GM19239 (cell line): ENCODE measurements around the gene CES4A.
A peak's percentile ranks its signal among the peaks of the same experiment; 100 is the strongest.

ENCODE experiments used
- DNase-seq: peaks from one replicate; pipeline ENCODE4 v3.0.0; 2011; ENCODE audit warnings: low spot score; ENCODE audit not compliant: insufficient read length
- FAIRE-seq: peaks from 2 replicates; lab custom pipeline; 2011; peaks lifted over from hg19 to GRCh38; lab: Jason Lieb, UNC

The CES4A gene

GRCh38 chr16:67016681-67017420 lies 28.5 kb downstream of the CES4A start:
- DNase-seq, result no peak
- no peak for FAIRE-seq

DNA sequence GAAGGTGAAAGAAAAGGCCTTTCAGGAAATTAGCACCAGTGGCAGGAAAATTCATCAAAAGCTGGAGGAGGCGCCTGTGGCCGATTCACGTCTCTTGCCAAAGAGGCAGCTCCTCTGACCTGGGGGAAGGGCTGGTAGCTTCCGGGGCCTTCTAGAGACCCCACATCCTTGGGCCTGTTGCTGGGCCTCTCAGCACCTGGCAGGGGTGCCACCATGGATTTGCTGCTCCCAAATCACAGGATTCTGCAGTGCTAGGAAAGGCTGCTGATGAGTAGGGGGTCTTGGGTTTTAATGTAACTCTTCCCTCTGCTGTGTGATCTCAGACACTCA lies 29.0 kb downstream of the CES4A start:
- FAIRE-seq, result no peak
- no peak for DNase-seq

- peak; percentile 99 for FAIRE-seq
These were observed 29.6 kb downstream of the CES4A start for GRCh38 chr16:67017810-67018488.

GRCh38 chr16:67019171-67019570 lies 30.8 kb downstream of the CES4A start:
- FAIRE-seq, result no peak
- DNase-seq, result no peak

More at GRCh38 chr16:67017810-67018488, 29.6 kb downstream of the CES4A start:
- peak; percentile 81 for DNase-seq

DNA sequence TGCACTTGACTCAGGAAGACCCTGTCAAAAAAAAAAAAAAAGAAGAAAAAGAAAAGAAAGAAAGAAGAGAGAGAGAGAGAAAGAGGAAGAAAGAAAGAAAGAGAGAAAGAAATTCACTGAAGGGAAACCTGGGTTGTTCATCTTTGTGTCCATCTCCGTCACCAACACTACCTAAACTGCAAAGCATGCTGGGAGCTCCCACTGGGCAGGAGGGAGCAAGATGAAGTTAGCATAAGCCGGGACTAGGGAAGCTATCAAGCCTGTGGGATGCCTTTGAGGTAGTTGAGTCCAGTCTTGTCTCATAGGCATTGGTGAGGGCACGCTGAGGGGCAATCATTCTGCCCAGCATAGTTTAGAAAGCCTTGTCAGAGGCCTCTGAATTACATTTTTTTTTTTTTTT lies 32.9 kb downstream of the CES4A start:
- FAIRE-seq, result peak; percentile 8
- no peak for DNase-seq

GRCh38 chr16:67022531-67023214 lies 34.3 kb downstream of the CES4A start:
- DNase-seq, result no peak

GRCh38 chr16:67023689-67024088 lies 35.3 kb downstream of the CES4A start:
- FAIRE-seq, result no peak
- DNase-seq, result no peak

More at GRCh38 chr16:67022531-67023214, 34.3 kb downstream of the CES4A start:
- FAIRE-seq, result no peak

DNA sequence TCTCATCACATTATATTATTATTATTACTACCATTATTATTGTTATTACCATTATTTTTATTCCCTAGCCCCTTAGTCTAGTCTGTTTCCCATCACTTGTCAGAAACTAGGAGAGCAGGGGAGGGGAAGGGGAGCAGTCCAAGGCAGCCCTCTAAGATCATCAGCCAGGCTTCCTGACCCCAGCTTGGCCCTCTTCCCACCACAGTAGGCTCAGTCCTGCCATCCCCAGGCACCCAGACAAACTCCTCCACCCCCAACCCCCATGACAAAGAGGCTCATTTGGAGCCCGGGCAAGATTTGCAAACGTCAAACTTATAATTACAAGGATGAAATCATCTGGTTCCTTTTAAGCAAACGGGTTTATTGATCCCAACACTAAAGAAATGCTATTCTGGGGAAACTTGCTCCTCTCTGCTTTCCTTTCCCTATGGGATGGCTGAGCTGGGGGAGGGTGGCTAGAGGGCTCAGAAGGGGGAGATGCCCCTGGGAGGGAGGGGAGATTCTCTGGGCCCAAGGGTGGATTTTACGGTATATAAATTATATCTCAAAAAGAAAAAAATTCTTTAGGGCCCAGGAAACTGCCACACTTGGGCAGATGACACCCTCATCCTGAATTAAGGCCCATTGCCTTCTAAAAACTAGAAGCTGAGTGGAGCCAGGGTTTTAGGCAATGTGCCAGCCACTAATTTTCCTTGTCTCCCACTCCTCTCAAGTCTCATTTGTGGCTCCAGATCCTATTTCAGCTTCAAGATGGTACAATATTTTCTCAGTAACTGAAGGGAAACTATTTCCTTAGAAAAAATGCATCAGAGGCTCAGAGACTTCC lies 36.2 kb downstream of the CES4A start:
- no peak for FAIRE-seq
- no peak for DNase-seq

GRCh38 chr16:67025210-67025550 lies 36.8 kb downstream of the CES4A start:
- DNase-seq, result no peak
- no peak for FAIRE-seq

GRCh38 chr16:67026570-67026969 lies 38.2 kb downstream of the CES4A start:
- FAIRE-seq, result no peak
- DNase-seq, result no peak

- DNase-seq (no peak), FAIRE-seq (no peak)
These were observed 38.7 kb downstream of the CES4A start for GRCh38 chr16:67027046-67027445.

GRCh38 chr16:67028167-67028695 lies 39.8 kb downstream of the CES4A start:
- FAIRE-seq, result peak; percentile 69
- DNase-seq, result no peak

DNA sequence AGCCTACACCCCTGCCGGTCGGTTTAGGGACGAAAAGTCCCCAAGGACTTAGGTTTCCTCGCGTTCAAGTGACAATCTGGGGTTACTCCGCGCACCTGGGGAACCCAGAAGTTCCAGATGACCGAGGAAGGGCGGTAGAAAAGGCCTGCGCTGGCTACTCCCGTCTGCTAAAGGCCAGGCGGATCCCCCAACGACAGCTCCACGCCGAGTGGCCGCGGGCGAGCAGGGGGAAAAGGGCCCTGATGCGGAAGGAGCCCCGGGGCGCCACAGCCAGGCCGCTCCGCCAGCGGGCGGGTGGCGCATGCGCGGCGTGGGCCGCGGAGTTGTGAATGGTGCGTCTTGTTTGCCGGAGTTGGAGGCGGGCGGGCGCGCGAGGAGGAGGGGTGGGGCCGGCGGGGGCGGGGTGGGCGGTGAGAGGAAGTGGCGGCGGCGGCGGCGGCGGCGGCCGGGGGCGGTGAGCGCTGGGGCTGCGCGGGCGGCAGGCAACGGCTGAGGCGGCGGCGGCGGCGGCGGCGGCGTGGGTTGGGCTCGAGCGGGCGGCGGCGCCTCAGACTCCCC lies 40.4 kb downstream of the CES4A start, which contains the start of gene CBFB:
TSS of gene CBFB (plus strand) at position 454 of the 558 bp plus-strand sequence. CDS start 259 bp downstream, outside the sequence.
- DNase-seq, result peak; percentile 96
- FAIRE-seq, result no peak

DNA sequence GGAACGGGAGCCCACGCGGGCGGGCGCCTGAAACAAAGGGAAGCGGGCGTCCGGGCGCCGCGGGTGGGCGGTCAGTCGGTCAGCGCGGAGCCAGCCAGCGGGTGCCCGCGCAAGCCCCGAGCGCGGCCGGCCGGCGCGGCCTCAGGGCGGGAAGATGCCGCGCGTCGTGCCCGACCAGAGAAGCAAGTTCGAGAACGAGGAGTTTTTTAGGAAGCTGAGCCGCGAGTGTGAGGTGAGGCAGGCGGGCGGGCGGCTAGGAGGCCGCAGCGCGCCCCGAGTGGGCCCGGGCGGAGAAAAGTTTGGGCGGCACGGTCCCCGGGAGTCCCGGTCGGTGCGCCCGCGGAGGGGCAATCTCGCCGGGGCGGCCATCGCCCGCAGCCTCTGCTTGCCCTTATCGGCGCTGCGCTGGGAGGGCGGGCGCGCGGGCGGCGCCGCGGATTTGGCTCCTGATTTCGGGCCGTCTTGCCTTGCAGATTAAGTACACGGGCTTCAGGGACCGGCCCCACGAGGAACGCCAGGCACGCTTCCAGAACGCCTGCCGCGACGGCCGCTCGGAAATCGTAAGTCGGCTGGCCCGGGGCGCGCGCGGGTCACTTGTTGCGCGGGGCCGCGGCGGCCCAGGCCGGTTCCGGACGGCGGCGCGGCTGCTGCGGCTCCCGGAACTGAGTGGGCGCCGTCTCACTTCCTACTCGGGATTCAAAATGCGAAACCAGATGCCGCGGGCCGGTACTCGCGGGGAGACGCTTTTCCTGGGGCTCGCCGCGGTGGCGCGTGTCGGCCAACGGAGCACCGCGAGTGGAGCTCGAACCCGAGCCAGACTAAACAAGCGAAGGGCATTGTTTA lies 41.1 kb downstream of the CES4A start:
- peak; percentile 21 for FAIRE-seq
- peak; percentile 50 for DNase-seq

GRCh38 chr16:67030221-67030962 lies 42.0 kb downstream of the CES4A start:
- FAIRE-seq, result peak; percentile 35
- no peak for DNase-seq

DNA sequence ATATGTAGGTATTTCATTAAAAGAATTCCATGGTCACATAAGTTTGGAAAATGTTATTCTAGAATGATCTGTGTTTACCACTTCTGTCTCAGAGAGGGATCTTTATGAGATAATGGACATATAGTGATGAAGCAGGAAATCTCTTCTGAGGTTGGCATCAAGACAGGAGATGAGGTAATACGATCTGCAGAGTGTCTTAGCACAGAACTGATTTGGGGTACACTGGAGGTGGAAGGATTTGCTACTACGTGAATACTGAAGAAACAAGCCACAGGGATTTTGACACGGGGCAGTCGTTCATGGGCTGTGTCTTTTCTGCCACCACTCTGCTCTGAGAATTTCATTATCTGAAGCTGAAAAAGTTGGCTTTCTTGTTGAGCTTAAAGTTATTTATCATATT lies 46.1 kb downstream of the CES4A start:
- FAIRE-seq, result no peak

DNA sequence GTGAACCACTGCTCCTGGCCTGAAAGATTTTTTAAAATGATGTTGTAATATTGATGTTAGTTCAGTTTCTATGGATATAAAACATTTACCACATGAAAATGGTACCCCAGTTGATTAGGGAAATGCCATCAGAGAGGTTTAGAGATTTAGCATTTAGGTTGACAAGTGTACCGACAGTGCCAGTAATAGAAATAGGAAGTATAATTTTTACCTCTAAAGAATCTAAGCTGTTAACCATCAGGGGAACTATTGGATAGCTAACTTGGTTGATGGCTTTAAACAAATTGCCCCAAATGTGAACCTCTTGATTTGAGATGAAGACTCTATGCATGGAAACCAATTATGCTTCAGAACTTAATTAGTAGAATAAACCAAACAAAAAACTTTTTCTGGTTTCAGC lies 47.0 kb downstream of the CES4A start:
- peak; percentile 67 for FAIRE-seq
- no peak for DNase-seq

More for the DNA sequence above, 46.1 kb downstream of the CES4A start:
- DNase-seq, result no peak

GRCh38 chr16:67036323-67036741 lies 47.9 kb downstream of the CES4A start:
- FAIRE-seq (no peak), DNase-seq (no peak)
